ENCODE measurements around the gene CDH23.

CDH23 gene

DNA sequence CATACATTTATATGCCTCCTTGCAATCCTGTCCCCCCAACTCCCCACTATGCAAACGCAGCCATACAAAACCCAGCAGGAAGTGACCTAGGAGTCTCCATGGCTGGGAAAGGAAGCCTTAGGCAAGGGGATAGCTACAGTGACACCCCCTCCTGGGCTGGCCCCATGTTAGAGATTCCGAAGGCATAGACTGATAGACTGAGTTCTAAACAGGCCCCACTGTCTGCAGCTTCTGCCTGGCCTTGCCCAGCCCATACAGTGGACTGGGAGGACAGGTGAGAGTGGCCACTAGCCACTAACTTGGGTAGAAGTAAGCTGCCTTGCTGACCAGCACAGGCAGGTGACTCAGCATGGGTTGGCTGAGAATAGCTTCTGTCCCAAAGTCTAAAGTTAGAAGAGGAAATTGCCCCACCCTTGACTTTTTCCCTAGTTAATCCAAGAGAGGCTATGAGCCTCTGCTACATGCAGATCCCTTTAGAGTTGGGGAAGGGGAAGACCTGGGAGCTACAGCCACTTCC is 216.6 kb downstream of the CDH23 start:
- CTCF ChIA-PET, result interaction anchor here (1.2 to 8.2 kb wide), 4 partner anchors 8 to 297 kb away, joined by 3 to 96 read pairs (median 44); partner anchors contain the start of gene SLC29A3

DNA sequence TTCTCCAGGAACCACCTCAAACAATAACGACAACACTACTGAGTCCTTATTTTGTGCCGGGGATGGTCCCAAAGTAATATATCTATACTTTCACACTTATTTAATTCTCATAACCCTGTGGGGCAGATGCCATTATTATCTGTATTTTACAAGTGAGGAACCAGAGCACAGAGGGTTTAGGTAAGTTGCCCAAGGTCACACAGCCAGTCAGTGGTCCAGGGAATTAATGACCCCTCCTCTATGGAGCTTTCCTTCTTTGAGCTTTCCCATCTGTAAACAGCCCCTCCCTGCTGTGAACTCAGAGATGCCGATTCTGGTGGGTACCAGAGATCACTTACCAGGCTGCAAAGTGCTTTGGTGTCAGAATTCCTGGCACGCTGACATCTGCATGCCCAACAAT is 217.2 kb downstream of the CDH23 start:
- H3K4me3 ChIP-seq (ENCODE audit: low read depth, low read length), result no peak overlapping the region
- no peak for DNase-seq (ENCODE audit: low read depth, low spot score)
- TF ChIP-seq, protein P1, sequence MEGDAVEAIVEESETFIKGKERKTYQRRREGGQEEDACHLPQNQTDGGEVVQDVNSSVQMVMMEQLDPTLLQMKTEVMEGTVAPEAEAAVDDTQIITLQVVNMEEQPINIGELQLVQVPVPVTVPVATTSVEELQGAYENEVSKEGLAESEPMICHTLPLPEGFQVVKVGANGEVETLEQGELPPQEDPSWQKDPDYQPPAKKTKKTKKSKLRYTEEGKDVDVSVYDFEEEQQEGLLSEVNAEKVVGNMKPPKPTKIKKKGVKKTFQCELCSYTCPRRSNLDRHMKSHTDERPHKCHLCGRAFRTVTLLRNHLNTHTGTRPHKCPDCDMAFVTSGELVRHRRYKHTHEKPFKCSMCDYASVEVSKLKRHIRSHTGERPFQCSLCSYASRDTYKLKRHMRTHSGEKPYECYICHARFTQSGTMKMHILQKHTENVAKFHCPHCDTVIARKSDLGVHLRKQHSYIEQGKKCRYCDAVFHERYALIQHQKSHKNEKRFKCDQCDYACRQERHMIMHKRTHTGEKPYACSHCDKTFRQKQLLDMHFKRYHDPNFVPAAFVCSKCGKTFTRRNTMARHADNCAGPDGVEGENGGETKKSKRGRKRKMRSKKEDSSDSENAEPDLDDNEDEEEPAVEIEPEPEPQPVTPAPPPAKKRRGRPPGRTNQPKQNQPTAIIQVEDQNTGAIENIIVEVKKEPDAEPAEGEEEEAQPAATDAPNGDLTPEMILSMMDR (IDR thresholded peaks at IDR 0.05; ENCODE audit: insufficient read depth, low read length, missing control alignments), result no peak
- POLR2A ChIA-PET, result no interaction called here
- CTCF ChIA-PET, result interaction anchor here (1.2 to 8.2 kb wide), 3 partner anchors 7 to 297 kb away, joined by 3 to 96 read pairs (median 84); partner anchors contain the start of gene SLC29A3

More for the DNA sequence above, 216.6 kb downstream of the CDH23 start:
- TF ChIP-seq, protein P1 (IDR thresholded peaks at IDR 0.05; ENCODE audit: insufficient read depth, low read length, missing control alignments), result no peak
- no peak for DNase-seq (ENCODE audit: low read depth, low spot score)
- POLR2A ChIA-PET, result no interaction called here
- no peak overlapping the region for H3K4me3 ChIP-seq (ENCODE audit: low read depth, low read length)

DNA sequence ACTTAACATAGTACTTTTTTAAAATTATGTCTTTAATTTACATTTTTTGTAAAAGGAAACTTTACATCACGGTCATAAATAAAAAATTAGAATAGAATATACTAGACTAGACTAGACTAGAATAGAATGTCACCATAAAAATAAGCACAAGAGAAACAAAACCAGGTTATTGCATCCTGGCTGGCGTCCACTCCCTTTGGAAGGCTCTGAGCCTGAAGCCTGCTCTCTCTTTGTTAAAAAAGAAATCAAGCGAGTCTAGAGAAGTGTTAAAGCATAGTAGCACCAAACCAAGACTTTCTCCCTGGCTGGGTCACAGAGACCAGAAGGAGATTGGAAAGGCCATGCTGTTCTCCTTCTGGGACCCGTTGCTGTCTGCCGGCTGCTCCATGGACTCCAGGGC is 218.2 kb downstream of the CDH23 start:
- POLR2A ChIA-PET, result no interaction called here
- no peak overlapping the region for H3K4me3 ChIP-seq (ENCODE audit: low read depth, low read length)

DNA sequence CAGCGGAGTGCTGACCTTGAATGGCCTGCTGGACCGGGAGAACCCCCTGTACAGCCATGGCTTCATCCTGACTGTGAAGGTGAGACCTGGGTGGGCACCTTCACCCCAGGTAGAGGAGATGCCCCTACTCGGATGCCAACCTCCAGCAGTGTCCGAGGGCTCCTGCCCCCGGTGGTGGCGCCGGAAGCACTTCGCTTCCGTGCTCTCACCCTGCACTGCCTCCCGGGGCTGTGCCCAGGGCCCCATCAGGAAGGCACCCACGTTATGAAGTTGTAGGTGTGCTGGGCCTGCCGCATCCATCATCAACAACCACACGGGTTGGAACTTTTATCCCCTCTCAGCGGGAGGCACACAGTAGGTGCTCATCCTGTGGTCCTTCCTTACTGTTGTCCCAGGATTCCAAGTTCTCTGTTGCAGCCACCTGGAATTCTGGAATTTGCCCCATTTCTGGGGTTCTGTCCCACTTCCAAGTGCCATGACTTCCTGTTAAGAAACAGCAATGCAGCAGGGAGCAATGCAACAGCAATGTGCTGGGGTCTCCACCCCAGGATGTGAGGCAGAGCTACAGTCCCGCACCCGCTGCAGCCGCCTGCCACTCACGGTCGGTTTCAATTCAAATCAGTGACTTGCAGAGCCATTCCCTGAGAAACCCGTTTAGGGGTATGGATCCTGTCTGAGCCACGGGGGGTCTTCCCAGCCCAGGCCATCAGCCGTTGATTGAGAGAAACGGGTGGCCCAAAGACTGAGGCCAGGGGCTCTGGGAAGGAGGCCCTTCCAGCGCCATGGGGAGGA is 219.0 kb downstream of the CDH23 start:
- H3K4me3 ChIP-seq (ENCODE audit: low read depth, low read length), result no peak overlapping the region
- CTCF ChIA-PET, result no interaction called here
- POLR2A ChIA-PET, result no interaction called here
- TF ChIP-seq, protein P1 (IDR thresholded peaks at IDR 0.05; ENCODE audit: insufficient read depth, low read length, missing control alignments), result no peak
- no peak for DNase-seq (ENCODE audit: low read depth, low spot score)

More for the DNA sequence above, 218.2 kb downstream of the CDH23 start:
- DNase-seq (ENCODE audit: low read depth, low spot score), result no peak
- TF ChIP-seq, protein P1 (IDR thresholded peaks at IDR 0.05; ENCODE audit: insufficient read depth, low read length, missing control alignments), result no peak
- CTCF ChIA-PET, result no interaction called here

DNA sequence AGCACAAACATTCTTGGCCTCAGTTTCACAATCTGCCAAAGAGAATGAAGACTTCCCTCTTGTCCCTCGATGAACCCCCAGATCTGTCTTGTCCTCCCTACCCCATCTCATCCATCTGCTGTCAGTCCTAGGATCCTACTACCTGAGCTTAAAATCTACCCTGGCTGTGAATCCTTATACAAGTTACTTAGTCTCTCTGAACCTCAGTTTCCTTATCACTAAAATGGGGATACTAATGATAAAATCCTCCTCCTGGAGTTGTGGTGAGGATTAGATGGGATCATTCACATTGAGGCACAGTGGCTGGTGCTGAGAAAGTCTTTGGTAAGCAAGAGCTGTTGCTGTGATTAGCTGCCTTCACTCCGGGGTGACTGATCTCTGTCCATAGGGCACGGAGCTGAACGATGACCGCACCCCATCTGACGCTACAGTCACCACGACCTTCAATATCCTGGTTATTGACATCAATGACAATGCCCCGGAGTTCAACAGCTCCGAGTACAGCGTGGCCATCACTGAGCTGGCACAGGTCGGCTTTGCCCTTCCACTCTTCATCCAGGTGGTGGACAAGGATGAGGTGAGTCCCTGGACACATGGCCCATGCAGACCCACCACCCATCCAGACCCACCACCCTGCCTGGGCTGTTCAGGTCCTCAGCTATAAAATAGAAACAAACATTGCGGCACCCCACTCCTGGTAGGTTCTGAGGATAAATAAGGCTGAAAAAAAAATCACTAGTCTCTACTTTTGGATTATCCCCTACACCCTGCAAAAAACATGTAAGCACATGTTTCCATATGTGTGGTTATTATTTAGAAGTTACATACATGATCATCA is 220.3 kb downstream of the CDH23 start:
- DNase-seq (ENCODE audit: low read depth, low spot score), result no peak
- ChIA-PET POLR2A (no interaction called here), CTCF (interaction anchor here (1.5 to 10.2 kb wide), 2 partner anchors 7 to 47 kb away, joined by 4 to 84 read pairs; no protein-coding TSS in a partner anchor)
- no peak overlapping the region for H3K4me3 ChIP-seq (ENCODE audit: low read depth, low read length)
- TF ChIP-seq, protein P1 (IDR thresholded peaks at IDR 0.05; ENCODE audit: insufficient read depth, low read length, missing control alignments), result no peak

DNA sequence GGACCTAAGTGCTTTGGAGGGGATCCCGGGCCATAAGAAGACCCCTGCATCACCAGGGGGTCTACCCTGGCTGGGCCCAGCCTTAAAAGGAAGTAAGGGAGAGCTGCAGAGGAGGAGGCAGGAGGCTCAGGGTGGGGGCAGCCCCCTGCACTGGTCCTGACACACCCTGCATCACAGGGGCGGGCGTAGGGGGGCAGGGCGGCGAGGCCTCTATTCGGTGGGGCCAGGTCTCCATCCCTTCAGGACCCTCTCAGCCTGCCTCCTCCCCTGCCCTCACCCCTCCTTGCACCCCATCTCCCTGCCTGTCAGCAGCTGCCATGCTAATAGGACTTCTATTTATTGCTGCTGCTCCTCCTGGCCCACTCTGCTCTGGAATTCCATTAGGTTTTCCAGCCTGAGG is 221.5 kb downstream of the CDH23 start:
- DNase-seq (ENCODE audit: low read depth, low spot score), result no peak
- ChIA-PET CTCF (interaction anchor here (10.2 kb wide), 1 partner anchor 8 kb away, joined by 84 read pairs; no protein-coding TSS in a partner anchor), POLR2A (no interaction called here)
- TF ChIP-seq, protein P1 (IDR thresholded peaks at IDR 0.05; ENCODE audit: insufficient read depth, low read length, missing control alignments), result no peak
- H3K4me3 ChIP-seq (ENCODE audit: low read depth, low read length), result no peak overlapping the region
